ENCODE measurements around the gene LCMT1.
A peak's percentile ranks its signal among the peaks of the same experiment; 100 is the strongest.
"Not testable (repeated sequence)": the region's sequence is repeated elsewhere in the genome, so short reads cannot be mapped to it uniquely, and the experiment has no call there.

The LCMT1 gene

DNA sequence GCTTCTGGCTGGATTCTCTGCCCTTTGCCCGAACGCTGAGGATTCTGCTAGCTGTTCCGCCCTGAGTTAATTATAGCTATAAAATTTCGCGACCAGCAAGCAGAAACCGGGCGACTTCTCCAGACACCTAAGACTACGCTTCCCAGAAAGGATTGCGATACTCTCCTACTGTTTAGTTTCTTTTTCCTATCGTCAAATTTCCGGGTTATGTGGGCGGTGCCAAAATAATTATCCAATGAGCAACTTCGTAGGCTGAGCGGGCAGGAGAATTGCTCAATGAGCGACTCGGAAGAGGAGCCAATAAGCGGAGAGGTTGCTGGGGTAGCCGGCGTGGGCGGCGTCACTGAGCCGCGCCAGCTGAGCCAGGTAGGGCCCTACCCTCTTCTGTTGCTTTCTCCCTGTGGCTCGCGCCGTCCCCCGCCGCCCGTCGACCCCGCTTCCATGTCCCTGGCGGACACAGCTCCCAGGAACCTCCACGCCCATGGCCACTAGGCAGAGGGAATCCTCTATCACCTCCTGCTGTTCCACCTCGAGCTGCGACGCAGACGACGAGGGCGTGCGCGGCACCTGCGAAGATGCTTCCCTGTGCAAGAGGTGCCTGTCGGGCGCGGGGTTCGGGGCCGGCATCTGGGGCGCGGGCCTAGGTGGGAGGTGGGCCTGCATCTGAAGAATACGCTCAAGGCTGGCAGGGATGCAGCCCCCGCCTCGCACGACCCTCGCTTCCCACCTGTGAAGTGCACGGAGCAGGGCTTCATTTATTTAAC is at the start of gene LCMT1:
LCMT1 (plus strand) TSS at position 340 of the 764 bp plus-strand sequence; CDS start at position 482, 142 bp downstream.
- DNase-seq (ENCODE audit: low read depth in 1 of 2, low spot score in 1 of 2) = peak; percentile 76 to 83

DNA sequence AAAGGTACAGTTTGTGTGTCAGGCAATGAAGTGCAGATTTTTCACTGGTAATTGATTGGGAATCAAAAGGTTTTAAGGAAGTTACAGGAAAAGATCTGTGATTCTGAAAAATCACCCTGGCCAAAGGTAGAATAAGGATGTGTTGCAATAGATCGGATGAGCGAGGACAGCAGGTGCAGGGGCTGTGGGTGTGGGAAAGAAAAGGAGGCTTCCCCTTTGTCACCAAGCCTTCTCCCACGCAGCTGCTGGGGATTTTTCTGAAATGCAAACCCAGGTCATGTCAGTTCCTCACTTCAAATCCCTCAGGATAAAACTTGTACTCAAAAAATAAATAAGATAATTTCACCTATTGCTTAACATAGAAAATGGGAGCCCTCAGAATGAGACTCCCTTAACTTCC is 48.4 kb upstream of the LCMT1 start:
- DNase-seq (ENCODE audit: low read depth in 1 of 2, low spot score in 1 of 2) = no peak

DNA sequence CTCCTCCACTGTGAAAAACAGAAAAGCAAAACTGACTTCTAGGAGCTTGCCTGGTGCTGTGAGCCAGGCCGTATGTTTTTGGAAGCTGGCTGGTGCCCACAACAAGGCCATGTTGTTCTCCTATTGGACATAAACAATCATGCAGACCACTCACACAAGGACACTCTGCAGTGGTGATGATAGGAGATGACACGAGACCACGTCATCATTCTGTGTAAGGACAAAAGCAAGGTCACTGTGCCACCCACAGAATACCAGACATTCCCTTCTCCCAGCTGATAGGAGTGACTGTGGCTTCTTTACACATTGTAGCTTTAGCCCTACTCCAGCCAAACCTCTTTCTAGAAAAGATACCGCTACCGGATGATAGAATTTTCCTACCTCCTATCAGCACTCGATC is 47.7 kb upstream of the LCMT1 start:
- no peak for DNase-seq (ENCODE audit: low read depth in 1 of 2, low spot score in 1 of 2)

DNA sequence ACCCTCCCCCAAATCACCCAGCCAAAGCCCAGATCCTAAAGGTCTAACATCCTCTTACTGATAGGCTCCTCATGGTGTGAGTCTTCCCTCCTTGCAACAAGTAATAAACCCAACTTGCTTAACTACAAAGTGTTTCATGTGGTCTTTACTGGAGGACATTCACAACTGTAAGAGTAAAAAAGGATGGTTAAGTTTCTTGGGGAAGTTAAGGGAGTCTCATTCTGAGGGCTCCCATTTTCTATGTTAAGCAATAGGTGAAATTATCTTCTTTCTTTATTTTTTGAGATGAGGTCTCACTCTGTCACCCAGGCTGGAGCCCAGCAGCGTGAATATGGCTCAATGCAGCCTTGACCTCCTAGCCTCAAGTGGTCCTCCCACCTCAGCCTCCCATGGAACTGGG is 47.3 kb upstream of the LCMT1 start:
- DNase-seq (ENCODE audit: low read depth in 1 of 2, low spot score in 1 of 2) = not testable (repeated sequence)

DNA sequence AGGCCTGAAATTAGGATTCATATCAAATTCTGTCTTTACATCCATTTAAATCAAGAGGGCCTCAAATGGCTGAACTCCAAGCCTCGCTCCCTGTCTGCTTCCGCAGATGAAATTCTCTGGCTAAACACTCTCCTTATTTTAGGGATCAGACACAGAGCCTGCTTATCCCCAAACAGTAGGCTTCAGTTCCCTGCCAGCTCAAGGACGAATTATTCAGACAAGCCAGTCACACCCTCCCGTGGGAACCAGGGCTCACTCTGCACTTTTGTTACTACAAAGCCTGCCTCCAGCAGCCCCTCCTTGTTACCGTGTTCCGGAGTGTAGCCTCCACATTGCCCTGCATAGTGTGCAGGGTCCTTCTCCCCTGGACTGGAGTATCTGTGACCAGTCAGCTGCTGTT is 46.6 kb upstream of the LCMT1 start:
- DNase-seq (ENCODE audit: low read depth in 1 of 2, low spot score in 1 of 2) = no peak

DNA sequence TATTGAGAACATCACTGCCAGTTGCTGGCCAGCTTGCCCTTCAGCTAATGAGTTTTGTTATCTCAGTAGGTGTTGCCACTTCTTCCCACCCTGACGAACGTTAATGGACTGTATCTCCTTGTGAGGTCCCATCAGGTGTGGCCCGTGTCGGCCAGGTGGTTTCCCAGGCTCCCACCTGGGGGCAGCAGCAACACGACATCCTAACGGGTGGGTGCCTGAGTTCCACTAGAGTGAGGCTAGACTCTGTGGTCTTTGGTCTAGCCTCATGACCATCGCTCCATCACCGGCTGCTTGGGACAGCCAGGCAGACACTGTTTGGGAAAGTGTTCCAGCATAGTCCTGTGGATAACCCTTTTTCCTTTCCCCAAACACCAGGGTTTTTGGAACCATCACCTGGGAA is 45.6 kb upstream of the LCMT1 start:
- no peak for DNase-seq (ENCODE audit: low read depth in 1 of 2, low spot score in 1 of 2)

DNA sequence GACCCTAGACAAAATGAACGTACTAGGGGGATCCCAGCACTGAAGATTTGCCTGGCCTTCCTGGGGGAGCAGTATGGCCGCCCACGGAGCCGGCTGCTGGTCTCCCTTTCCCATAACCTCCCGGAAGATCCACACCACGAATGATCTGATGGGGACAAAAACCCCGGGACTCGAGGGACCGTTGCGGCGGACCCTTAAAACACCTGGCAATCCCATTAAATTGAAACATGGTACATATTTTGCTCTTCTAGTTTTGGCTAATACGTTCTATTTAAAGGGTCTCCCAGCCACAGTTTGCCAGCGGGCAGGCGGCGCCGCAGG is 45.2 kb upstream of the LCMT1 start:
- no peak for DNase-seq (ENCODE audit: low read depth in 1 of 2, low spot score in 1 of 2)

DNA sequence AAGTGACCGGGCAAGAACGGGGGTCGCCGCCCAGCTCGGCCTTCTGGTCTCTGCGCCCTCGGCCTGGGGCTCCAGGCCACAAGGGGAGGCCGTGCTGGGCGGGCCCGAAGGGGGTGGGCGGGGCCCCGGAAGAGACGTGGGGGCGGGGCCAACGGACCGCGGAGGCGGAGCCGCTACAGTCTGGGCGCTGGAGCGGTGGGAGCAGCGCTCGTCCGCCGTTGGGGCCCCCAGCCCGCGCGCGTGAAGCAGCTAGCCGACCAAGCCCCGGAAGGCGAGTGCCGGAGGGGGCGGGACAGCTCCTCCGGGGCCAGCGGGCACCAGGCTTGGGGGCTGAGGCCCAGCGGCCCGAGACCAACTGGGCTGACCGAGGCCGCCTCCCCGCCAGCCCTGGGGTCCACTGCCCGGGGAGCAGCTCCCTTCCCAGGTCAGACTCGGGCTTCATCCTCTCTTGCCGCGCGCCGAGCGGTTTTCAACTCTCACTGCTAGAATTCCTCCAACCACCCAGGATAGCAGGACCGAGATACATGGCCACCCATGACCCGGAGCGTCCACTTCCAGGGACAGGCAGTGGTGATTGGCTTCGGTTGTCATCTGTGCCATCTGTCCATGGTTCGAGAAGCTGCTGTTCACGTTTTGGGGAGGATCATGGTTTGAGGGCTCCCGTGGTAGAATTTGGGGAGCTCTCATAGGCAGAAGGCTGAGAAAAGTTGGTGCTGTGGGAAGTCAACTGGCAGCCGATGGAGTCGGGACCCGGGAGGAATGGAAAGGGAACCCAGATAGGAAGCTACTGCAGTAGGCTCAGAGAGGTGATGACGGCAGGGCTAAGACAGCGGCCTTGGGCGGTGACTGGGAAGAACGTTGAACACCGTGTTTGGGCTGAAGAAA is 44.6 kb upstream of the LCMT1 start:
- peak; percentile 69 to 78 for DNase-seq (ENCODE audit: low read depth in 1 of 2, low spot score in 1 of 2)

DNA sequence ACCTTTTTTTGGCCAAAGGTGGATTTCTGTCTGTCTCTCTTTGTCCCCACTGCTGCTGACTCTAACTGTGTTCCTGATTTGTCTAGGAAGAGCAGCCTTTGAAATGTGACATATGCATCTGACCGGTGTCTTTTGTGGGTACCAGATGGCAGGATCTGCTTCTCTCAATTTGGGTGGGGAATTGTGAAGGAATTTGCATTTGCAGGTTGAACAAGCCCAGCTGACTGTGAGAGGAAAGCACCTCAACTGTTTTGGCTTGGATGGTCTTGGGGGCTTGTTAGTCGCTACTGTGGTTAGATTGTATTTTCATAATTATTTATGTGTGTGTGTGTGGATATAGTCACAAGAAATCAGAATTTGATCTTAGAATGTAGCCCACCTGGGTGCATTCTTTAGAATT is 37.7 kb upstream of the LCMT1 start:
- DNase-seq (ENCODE audit: low read depth in 1 of 2, low spot score in 1 of 2) = no peak

DNA sequence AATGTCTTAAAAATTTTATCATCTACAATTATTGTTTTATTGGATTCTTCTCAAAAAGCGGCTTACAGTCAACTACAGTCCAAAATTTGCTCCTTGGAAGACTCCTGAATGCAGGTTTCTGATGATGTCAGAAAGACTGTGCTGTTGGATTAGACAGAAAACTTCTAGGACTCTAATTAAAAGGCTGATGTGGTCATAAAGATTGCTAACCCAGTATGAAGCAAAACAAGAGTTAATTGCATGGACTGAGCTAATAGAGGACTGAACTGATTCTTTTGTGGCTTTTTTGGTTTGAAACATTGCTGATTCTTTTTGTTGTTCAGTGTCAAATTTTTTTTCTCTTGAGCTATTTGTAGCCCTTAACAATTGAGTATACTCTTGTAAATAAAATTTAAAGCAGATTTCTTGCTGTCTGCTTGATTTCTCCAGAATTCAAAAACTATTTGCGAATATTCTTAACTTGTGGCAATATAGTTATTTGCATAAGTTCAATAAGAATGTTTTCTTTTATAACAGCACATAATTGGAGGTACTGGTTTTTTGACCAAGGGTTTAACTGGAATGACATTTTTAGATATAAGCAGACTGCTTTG is 33.1 kb upstream of the LCMT1 start:
- no peak for DNase-seq (ENCODE audit: low read depth in 1 of 2, low spot score in 1 of 2)

DNA sequence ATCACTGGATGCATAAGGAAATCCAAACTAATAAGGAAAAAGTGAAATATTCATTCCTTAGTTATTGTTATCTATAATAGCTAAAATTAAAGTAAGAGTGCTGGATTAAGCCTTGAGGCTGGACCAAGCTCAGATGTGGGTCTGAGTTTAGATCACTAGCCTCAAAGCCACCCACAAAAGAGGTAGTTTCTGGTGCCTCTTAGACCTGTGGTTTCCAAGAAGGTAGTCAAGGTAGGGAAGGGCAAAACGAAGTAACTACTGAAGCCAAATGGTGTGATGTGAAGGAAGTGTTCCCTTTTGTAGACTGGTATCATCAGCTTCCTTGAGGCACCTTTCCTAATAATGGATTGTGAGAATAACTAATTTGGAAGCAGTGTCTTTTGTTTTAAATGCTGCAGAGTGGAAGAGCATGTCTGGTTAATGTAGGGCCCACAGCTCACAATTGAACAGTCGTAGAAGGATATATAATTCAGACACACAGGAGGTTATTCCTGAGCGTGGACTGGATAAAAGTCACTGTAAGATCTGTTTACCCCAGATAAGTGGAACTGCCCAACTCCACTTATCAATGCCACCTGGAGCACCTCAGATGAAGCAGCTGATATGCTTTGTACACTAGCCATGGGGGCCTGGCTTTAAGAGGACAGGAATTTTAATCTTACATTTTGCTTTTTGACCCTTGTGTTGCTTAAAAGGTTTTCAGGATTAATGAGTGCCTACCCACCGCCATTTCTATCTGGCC is 31.7 kb upstream of the LCMT1 start:
- no peak for DNase-seq (ENCODE audit: low read depth in 1 of 2, low spot score in 1 of 2)

DNA sequence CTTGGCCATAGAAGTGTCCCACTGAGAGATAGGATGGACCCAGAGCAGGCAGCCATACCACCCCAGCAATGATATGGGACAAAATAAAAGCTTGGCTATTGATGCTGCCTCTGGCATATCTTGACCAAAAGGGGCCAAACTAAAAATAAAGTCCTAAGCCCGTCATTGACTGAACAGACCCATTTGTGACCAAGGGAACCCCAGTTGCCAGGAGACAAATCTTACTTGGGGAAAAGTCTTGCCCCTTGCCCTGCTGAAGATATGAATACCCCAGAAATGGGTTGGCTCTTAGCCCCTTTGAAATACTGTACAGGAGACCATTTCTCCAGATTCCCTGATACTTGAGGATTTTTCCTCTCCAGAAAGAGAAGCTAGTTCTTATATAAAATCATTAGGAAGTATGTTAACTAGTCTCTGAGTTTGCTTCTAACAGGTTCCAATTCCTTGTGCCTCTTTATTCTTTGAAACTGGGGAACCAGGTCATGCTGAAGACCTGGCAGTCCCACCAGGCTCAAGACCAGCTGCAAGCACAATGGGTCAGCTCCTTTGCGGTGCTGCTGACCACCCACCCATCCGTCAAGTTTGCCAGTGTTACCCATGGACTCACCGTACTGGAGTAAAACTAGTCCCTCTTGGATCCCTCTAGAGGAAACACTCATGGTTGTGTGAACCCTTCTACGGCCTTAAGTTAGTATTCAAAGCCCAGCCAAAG is 31.0 kb upstream of the LCMT1 start:
- no peak for DNase-seq (ENCODE audit: low read depth in 1 of 2, low spot score in 1 of 2)

DNA sequence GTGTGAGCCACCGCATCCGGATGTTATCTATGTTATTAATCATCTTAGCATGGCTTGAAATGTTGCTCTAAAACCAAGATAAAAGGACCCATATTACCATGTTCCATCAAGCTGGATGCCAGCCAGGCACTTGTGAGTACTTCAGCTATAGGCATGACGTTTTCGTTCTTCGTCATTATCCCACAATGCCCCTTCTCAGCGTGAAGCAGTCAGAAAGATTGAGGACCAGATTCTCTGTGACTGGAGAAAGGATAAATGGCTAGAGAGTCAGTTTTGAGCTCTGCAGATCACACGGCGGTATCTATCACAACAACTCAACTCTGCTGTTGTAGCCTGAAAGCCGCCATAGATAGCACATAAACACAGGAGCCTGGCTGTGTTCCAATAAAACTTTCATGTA is 29.8 kb upstream of the LCMT1 start:
- DNase-seq (ENCODE audit: low read depth in 1 of 2, low spot score in 1 of 2) = no peak

DNA sequence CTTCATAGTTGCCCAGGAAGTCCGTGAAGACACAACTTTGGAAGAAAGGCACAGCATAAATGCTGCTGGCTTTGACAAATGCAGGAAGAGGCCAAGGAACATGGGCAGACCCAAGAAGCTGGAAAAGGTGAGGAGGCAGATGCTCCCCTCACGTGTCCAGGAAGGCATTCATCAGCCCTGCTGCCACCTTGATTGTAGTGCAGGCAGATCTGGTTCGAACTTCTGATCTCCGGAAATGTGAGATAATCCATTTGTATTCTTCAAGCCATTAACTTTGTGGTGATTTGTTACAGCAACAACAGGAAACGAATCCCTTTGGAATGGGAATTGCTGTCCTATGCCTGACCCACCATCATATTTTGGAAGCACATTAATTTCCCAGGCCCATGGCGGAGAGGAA is 28.5 kb upstream of the LCMT1 start:
- no peak for DNase-seq (ENCODE audit: low read depth in 1 of 2, low spot score in 1 of 2)

DNA sequence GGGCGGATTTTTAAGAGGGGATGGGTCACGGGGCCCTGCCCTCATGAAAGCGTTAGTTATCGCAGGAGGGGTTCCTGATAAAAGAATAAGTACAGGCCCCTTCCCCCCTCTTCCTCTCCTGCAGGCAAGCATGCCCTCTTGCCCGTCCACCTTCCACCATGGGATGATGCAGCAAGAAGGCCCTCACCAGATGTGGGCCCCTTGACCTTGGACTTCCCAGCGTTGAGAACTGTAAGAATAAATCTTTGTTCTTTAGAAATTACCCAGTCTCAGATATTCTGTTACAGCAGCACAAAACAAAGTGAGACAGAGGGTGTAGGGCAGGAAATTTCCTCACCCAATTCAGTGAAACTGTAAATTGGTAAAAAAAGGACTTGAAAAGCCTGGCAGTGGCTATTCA is 27.8 kb upstream of the LCMT1 start:
- DNase-seq (ENCODE audit: low read depth in 1 of 2, low spot score in 1 of 2) = no peak

DNA sequence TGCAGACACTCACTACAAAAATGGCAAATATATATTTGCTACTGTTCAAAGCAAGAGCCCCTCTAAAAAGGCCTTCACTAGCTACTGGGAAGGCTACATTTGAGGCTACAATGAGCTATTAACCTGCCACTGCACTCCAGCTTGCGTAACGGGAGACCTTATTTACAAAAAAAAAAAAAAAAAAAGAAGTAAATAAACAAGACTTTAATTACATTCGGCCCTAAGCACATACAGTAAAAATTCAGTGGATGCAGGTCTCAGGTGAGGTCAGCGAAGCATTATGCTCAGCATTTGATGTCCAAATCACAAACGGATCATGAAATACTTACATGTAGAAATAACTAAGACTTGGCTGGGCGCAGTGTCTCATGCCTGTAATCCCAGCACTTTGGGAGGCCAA is 26.7 kb upstream of the LCMT1 start:
- DNase-seq (ENCODE audit: low read depth in 1 of 2, low spot score in 1 of 2) = no peak

DNA sequence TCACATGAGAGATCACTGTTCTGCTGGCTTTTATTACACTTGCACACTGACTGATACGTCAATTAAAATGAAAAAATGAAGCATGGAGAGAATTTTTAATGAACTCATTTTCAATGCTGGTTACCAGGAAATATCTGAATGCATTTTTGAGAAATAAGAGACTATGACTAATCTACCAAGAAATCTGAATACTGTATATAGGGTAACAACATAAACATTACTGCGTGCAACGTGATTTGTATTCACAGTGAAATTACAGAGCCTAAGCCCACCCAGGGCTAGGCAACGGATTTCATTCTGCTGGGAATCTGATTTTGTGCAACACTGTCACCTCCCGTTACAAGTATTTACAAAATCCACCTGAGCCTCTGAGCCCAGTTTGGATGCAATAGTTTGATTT is 23.8 kb upstream of the LCMT1 start:
- no peak for DNase-seq (ENCODE audit: low read depth in 1 of 2, low spot score in 1 of 2)

DNA sequence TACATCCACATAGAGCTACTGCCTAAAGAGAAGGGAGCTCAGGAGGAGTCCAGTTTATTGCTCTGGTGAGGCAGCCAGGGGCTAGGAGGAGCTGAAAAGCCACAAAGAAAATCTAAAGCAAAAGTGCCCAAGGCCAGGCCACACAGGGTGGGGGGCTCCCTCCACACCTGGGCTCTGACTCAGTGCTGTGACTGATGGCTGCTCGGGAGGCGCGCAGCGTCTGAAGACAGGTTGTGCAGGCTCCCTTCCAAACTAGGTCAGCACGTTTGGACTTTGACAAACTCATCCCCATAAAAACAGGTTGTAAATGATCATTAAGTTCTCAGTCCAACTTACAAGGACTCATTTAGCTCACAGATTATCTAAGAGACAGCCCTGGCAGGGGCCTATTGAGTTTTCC is 22.2 kb upstream of the LCMT1 start:
- DNase-seq (ENCODE audit: low read depth in 1 of 2, low spot score in 1 of 2) = no peak

DNA sequence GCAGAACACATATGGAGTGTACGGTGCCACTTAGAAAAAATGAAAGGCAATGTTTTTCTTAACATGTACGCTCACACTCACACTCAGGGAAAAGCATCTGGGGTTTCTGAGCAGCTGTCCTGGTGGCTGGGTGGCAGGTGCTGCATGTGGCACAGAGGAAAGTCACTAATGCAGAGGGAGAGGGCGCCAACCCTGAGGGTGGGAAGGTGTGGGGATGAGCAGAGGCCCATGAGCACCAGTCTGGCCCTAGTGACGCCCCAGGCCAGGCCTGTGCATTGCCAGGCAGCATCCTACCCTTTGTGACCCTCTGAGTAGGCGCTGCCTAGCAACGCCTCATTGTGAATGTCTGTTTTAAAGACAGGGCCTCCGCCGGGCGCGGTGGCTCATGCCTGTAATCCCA is 19.1 kb upstream of the LCMT1 start:
- no peak for DNase-seq (ENCODE audit: low read depth in 1 of 2, low spot score in 1 of 2)

DNA sequence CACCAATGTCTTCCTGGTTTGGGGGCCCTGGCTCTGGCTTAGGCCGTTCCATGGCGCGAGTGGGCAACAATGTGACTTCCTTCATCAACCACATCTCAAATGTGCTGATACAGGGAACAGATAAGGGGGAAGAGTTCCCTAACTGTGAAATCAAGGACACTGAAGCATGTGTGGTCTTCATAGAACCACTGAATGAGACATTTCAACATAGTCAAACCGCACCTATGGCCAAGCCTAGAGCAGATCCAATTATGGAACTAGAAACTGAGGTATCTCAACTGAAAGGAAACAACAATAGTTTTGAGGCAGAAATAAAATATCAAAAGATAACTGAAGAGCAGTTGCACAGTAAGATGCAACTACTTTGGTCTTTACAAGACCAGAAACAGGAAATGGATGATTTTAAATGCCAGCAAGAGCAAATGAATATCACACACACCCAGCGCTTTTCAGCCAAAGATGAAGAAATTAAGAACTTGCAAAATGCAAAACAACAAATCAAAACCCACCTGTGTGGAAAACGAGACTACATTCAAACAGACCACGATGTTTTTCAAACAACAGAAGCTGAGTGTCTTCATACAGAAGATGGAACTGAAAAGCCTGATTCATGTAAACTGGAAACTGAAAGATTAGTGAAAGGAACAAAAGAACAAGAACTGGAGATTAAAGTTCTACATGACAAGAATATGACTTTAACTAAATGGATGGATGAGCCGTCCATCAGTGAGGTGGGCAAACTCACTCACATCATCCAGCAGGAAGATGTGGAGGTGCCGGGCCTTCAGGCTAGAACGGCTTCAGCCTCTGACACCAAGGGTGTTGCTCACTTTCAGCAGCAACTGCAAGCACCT is 18.1 kb upstream of the LCMT1 start:
- DNase-seq (ENCODE audit: low read depth in 1 of 2, low spot score in 1 of 2) = no peak

All from stimulated activated CD4-positive, alpha-beta T cell treated with anti-CD3 and anti-CD28 coated beads, Interleukin-15, amount 100 ng/mL, for 1 hour (primary cell).